ENCODE results near the gene SLC37A2.

The SLC37A2 gene

DNA sequence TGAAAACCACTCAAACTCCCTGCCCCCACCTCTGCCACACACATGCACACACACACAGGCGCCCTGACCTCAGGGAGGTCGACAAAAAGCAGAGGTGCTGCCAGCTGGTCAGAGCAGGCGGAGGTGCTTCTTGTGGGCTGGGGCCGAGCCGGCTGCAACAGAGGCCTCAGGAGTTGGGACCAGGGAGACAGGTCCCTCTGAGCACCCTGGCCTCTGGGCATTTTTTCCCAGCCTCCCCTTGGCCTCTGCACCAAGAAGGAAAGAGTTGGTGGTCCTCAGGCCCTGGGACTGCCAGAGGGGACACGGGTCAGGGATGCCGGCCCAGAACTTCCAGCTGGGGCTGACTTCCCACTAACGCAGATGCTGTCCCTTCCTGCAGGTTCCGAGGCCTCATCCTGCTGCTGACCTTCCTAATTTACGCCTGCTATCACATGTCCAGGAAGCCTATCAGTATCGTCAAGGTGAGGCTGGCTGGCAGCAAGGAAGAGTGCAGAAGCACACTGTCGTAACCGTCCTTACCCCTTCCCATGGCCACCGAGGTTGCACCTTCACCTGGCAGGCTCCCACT lies 13.4 kb downstream of the SLC37A2 start:
- H3K4me1 ChIP-seq (ENCODE audit: control insufficient read depth, low read length), result peaks cover 28% of the 10 kb centered on the region
- no peak overlapping the region for H3K4me3 ChIP-seq (ENCODE audit: low read length)
- H3K9me3 ChIP-seq (ENCODE audit: control insufficient read depth, insufficient read depth, low read length), result no peaks in the 10 kb centered on the region
- H4K20me1 ChIP-seq (ENCODE audit: control insufficient read depth, insufficient read depth, low read depth, low read length), result no peaks in the 10 kb centered on the region
- no peaks in the 10 kb centered on the region for H3K27me3 ChIP-seq (ENCODE audit: control insufficient read depth, low read length)
- no peaks in the 10 kb centered on the region for H3K79me2 ChIP-seq (ENCODE audit: control insufficient read depth, low read length)
- H3K36me3 ChIP-seq (ENCODE audit: control insufficient read depth, low read length), result no peaks in the 10 kb centered on the region
- no peaks in the 10 kb centered on the region for H3F3A ChIP-seq (ENCODE audit: control insufficient read depth, insufficient read depth)
- H3K27ac ChIP-seq (ENCODE audit: low read depth, low read length), result no peak overlapping the region
- TF ChIP-seq, protein P1, sequence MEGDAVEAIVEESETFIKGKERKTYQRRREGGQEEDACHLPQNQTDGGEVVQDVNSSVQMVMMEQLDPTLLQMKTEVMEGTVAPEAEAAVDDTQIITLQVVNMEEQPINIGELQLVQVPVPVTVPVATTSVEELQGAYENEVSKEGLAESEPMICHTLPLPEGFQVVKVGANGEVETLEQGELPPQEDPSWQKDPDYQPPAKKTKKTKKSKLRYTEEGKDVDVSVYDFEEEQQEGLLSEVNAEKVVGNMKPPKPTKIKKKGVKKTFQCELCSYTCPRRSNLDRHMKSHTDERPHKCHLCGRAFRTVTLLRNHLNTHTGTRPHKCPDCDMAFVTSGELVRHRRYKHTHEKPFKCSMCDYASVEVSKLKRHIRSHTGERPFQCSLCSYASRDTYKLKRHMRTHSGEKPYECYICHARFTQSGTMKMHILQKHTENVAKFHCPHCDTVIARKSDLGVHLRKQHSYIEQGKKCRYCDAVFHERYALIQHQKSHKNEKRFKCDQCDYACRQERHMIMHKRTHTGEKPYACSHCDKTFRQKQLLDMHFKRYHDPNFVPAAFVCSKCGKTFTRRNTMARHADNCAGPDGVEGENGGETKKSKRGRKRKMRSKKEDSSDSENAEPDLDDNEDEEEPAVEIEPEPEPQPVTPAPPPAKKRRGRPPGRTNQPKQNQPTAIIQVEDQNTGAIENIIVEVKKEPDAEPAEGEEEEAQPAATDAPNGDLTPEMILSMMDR (IDR thresholded peaks at IDR 0.05; ENCODE audit: low read depth, low read length, poor library complexity, severe bottlenecking), result no peak
- TF ChIP-seq EZH2phosphoT487 (IDR thresholded peaks at IDR 0.05; ENCODE audit: borderline replicate concordance, low read length), result no peak
- no peak overlapping the region for H3K4me2 ChIP-seq (ENCODE audit: low read length)
- H3K9me2 ChIP-seq (replicated peaks; ENCODE audit: control insufficient read depth, low read length), result no peaks in the 10 kb centered on the region

DNA sequence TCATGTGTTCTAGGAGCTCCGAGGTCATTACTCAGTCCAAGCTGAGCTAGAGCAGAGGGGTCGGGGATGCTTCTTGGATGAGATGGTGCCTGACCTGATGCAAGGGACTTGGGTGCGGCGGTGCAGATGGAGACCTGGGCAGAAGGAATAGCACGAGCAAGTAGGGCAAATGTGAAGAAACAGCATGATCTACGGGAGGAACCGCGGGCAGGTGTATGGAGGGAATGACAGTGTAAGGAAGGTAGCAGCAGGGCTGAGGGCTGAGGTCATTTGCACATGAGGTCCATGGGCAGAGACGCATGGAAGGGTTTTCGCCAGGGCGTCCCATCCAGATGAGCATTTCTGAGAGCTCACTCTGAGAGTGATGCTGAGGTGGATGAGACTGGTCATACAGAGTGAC lies 14.9 kb downstream of the SLC37A2 start:
- H3K79me2 ChIP-seq (ENCODE audit: control insufficient read depth, low read length), result no peaks in the 10 kb centered on the region
- TF ChIP-seq, protein P1 (IDR thresholded peaks at IDR 0.05; ENCODE audit: low read depth, low read length, poor library complexity, severe bottlenecking), result no peak
- no peak for TF ChIP-seq EZH2phosphoT487 (IDR thresholded peaks at IDR 0.05; ENCODE audit: borderline replicate concordance, low read length)

DNA sequence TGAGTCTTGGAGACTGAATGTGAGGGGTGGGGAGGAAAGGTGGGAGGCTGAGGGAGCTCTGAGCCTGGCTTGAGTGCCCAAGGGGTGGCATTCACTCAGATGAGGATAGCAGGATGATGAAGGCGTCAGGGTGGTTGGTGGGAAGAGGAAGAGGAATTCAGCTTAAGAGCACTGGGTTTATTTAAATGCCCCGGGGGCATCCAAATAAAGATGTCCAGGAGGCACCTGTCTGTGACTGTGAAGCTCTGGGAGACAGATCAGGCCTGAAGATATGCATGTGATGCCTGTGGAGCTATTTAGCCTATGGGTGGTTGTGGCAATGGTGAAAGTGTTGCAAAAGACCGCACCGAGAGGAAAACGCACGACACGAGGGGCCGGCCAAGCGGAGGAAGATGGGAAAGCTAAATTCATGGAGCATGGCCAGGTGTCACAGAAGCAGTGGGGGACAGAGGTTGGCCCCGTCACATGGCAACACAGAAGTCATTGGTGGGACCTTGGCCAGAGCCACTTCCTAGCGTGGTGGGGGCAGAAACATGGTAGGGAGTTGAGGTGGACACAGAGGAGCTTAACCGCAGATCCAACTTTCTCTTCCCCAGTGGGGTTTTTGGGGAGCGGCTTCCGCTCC lies 15.5 kb downstream of the SLC37A2 start:
- peaks cover 6% of the 10 kb centered on the region for H3K4me1 ChIP-seq (ENCODE audit: control insufficient read depth, low read length)

More for the DNA sequence above, 14.9 kb downstream of the SLC37A2 start:
- no peaks in the 10 kb centered on the region for H3F3A ChIP-seq (ENCODE audit: control insufficient read depth, insufficient read depth)
- no peak overlapping the region for H3K27ac ChIP-seq (ENCODE audit: low read depth, low read length)
- H3K36me3 ChIP-seq (ENCODE audit: control insufficient read depth, low read length), result no peaks in the 10 kb centered on the region
- no peaks in the 10 kb centered on the region for H3K9me3 ChIP-seq (ENCODE audit: control insufficient read depth, insufficient read depth, low read length)
- peaks cover 13% of the 10 kb centered on the region for H3K4me1 ChIP-seq (ENCODE audit: control insufficient read depth, low read length)
- no peak overlapping the region for H3K4me2 ChIP-seq (ENCODE audit: low read length)
- H3K4me3 ChIP-seq (ENCODE audit: low read length), result no peak overlapping the region
- H3K9me2 ChIP-seq (replicated peaks; ENCODE audit: control insufficient read depth, low read length), result no peaks in the 10 kb centered on the region
- no peaks in the 10 kb centered on the region for H3K27me3 ChIP-seq (ENCODE audit: control insufficient read depth, low read length)
- H4K20me1 ChIP-seq (ENCODE audit: control insufficient read depth, insufficient read depth, low read depth, low read length), result no peaks in the 10 kb centered on the region

More for the DNA sequence above, 15.5 kb downstream of the SLC37A2 start:
- Histone ChIP-seq H4K20me1 (ENCODE audit: control insufficient read depth, insufficient read depth, low read depth, low read length) (no peaks in the 10 kb centered on the region), H3K9me3 (ENCODE audit: control insufficient read depth, insufficient read depth, low read length) (no peaks in the 10 kb centered on the region), H3K27me3 (ENCODE audit: control insufficient read depth, low read length) (no peaks in the 10 kb centered on the region), H3K4me3 (ENCODE audit: low read length) (no peak overlapping the region), H3K9me2 (replicated peaks; ENCODE audit: control insufficient read depth, low read length) (no peaks in the 10 kb centered on the region), H3K4me2 (ENCODE audit: low read length) (no peak overlapping the region), H3F3A (ENCODE audit: control insufficient read depth, insufficient read depth) (no peaks in the 10 kb centered on the region), H3K27ac (ENCODE audit: low read depth, low read length) (no peak overlapping the region), H3K79me2 (ENCODE audit: control insufficient read depth, low read length) (no peaks in the 10 kb centered on the region), H3K36me3 (ENCODE audit: control insufficient read depth, low read length) (no peaks in the 10 kb centered on the region)
- TF ChIP-seq, protein P1 (IDR thresholded peaks at IDR 0.05; ENCODE audit: low read depth, low read length, poor library complexity, severe bottlenecking), result no peak
- TF ChIP-seq EZH2phosphoT487 (IDR thresholded peaks at IDR 0.05; ENCODE audit: borderline replicate concordance, low read length), result no peak
